ENCODE measurements around the gene ADGRF5.

DNA sequence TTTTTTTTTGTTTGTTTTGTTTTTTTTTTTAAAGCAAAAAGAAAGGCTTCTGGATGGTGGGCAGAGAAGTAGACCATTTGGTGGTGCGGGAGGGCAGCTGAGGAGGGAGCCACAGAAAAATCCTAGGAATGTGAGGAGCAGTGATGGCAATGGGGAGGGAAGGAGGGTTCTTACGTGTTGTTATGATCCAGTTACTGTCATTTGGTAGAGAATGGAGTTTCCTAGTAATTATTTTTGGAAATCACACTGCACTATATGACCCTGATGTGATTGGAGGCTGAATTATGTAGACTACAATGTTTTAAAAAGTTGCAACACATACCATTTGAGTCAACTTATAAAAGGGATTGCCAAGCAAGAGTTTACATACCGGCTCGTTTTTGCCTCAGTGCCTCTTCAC, 22.1 kb downstream of the ADGRF5 start:
- TF ChIP-seq CTCF (IDR thresholded peaks at IDR 0.05; ENCODE audit: low read length) (no peak), EZH2 (IDR thresholded peaks at IDR 0.05; ENCODE audit: borderline replicate concordance, low read length) (no peak)
